Epithelial cell of prostate (primary cell): ENCODE data around the gene DDR1.
"Not testable (repeated sequence)": the region's sequence is repeated elsewhere in the genome, so short reads cannot be mapped to it uniquely, and the experiment has no call there.

Experiments used
- DNase-seq: peaks from one replicate; pipeline ENCODE4 v3.0.0-alpha.2; 2011; ENCODE audit warnings: low read depth, low spot score
- H3K27ac ChIP-seq: fragments of 450-650 bp; 2 replicates; pipeline ENCODE4 v1.5.1; 2017; ENCODE audit warnings: mild to moderate bottlenecking

The DDR1 gene

DNA sequence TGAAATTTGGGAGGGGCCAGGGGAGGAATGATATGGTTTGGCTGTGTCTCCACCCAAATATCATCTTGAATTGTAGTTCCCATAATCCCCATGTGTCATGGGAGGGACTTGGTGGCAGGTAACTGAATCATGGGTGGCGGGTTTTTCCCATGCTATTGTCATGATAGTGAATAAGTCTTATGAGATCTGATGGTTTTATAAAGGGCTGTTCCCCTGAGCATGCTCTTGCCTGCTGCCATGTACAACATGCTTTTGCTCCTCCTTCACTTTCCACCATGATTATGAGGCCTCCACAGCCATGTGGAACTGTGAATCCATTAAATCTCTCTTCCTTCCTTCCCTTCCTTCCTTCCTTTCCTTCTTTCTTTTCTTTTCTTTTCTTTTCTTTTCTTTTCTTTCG is 31.9 kb upstream of the DDR1 start:
- not testable (repeated sequence) for DNase-seq, H3K27ac ChIP-seq

DNA sequence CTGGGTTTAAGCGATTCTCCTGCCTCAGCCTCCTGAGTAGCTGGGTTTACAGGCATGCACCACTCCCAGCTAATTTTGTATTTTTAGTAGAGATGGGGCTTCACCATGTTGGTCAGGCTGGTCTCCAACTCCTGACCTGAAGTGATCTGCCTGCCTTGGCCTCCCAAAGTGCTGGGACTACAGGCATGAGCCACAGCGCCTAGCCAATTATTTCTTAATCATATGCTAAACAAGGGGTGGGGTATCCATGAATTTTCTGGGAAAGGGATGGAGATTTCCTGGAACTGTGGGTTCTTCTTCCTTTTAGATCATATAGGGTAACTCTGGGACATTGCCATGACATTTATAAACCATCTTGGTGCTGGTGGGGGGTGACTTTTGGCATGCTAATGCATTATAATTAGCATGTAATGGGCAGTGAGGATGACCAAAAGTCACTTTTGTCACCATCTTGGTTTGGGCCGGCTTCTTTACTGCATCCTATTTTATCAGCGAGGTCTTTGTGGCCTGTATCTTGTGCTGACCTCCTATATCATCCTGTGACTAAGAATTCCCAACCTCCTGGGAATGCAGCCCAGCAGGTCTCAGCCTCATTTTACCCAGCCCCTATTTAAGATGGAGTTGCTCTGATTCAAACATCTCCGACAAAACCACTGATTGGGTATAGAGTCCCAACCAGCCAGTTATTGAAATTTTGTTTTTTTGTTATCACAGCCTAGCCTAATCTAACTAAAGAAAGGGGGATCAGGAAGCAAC is 29.9 kb upstream of the DDR1 start:
- DNase-seq = no peak
- H3K27ac ChIP-seq = no peak overlapping the region

DNA sequence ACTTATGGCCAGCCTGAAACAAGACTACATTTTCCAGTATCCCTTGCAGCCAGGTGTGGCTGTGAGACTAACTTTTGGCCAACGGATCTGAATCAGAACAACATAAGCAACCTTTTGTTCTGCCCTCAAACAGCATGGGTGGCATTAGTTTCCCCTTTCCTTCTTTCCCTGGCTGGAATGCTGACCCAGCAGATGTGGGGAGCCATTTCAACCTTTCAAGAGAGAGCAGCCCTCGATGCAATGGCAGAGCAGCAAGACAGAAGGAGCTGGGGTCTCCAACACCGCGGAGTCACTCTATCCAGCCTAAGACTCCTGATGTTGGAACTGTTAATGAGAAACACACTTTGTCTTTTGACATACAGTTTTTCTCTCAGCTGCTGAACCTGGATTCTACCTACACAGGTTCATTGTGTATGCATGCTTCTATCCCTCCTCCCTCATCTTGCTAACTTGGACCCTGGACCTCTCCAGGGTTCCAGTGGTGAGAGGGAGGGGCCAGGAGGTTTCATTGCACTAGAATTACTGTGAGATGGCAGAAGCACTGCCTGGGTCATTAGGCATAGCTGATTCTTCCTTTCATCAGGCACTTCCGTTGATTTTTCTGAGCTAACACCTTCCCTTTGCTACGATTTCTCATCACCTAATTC is 28.8 kb upstream of the DDR1 start:
- DNase-seq = no peak
- H3K27ac ChIP-seq = no peak overlapping the region

DNA sequence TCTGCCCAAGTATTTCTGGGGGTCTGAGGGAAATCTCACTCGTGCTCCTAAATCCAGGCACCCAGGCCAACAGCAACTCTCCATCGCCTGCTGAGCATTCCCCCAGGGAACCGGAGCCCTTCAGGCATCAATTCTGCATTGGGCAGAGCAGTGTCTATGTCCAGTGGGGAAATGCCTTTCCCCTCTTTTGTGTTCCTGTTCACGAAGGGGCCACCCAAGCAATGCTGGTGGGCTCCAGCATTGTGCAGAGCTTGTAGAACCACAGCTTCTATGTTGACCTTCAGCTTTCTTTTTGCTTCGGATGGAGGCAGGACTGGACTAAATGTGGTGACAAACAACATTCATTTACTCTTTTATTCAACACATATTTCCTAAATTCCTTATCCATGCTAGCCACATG is 27.2 kb upstream of the DDR1 start:
- DNase-seq = no peak
- no peak overlapping the region for H3K27ac ChIP-seq

DNA sequence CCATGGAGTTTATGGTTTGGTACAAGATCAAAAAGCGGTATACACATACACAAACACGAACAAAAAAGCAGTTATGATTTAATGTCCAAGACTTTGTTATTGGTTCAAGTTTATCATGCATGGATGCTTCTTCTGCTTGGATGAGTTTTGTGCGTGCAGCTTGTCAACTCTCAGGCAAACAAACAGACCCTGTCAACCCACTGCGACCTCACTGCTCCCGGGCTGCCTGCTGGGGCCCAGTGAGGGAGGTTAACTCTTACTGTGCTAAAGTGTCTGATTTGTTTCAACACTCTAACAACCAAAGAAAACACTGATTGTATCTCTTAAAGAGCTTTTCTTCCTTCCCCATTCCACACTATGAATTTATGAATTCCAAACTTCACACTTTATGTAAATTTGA is 26.8 kb upstream of the DDR1 start:
- no peak overlapping the region for H3K27ac ChIP-seq
- DNase-seq = no peak

DNA sequence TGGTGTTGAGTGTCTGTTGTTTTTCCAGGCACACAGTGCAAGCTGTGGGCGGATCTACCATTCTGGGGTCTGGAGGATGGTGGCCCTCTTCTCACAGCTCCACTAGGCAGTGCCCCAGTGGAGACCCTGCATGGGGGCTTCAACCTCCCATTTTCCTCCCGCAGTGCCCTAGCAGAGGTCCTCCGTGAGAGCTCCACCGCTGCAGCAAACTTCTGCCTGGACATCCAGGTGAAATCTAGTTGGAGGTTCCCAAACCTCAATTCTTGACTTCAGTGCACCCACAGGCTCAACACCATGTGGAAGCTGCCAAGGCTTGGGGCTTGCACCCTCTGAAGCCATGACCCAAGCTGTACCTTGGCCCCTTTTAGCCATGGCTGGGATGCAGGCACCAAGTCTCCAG is 24.6 kb upstream of the DDR1 start:
- not testable (repeated sequence) for H3K27ac ChIP-seq, DNase-seq

DNA sequence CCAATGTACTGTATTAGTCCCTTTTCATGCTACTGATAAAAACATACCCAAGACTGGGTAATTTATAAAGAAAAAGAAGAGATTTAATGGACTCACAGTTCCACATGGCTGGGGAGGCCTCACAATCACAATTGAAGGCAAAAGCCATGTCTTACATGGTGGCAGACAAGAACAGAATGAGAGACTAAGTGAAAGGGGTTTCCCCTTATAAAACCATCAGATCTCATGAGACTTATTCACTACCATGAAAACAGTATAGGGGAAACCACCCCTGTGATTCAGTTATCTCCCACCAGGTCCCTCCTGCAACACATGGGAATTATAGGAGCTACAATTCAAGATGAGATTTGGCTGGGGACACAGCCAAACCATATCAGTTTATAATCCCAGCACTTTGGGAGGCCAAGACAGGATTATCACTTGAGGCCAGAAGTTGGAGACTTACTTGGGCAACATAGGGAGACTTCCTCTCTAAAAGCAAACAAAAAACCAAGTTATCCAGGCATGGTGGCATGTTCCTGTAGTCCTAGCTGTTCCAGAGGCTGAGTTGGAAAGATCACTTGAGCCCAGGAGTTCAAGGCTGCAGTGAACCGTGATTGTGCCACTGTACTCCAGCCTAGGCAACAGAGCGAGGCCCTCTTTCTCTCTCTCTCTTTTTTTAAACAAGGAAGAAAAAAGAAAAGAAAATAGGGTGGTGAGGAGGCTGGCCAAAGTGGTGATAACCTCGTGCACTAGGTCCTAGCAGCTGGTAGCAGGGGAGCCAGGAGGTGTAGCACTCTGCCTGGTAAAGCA is 22.9 kb upstream of the DDR1 start:
- DNase-seq = no peak
- no peak overlapping the region for H3K27ac ChIP-seq

DNA sequence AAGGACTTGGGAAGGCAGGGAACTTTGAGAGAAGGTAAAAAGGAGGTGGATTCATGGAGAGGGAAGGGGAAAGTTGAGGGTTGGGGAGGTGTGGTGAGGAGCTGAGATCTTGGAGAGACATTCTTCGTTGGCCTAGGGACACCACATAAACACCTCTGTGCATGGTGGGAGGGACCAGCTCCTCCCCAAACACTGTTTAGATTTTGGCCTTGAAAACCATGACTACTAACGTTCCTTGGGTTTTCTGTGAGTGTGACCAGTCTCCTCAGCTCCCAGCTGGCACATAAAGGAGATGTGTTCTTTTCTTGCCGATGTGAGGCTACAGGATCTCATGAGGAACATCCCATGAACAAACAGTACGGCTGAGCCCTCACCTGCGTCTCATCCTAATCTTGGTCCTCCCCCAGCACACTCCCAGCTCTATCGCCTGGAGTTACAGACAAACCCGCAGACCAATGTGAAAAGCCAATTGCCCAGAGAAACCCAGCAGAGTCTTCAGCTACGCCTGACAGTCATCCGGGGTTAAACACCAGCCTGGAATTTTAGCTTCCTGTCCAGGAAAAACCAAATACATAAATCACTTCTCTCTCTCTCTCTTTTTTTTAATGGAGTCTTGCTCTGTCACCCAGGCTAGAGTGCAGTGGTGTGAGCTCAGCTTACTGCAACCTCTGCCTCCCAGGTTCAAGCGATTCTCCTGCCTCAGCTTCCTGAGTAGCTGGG is 22.0 kb upstream of the DDR1 start:
- no peak for DNase-seq
- H3K27ac ChIP-seq = no peak overlapping the region

DNA sequence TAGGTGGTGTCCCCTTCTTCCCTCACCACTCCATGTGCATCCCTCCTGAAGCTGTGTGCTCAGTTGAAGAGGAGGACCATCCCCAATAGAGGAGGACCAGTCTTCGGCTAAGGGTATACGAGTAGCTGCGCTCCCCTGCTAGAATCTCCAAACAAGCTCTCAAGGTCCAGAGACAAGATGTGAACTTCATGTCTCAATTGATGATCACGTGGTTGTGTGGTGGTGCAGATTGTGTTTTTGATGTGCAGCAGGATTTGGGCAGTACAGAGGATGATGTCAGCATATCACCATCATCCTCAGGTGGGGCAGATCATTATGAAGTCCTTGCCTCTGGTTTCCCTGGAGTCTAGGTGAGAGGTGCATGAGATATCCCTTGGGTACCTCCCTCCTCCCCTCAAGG is 20.0 kb upstream of the DDR1 start:
- DNase-seq = no peak
- H3K27ac ChIP-seq = no peak overlapping the region

DNA sequence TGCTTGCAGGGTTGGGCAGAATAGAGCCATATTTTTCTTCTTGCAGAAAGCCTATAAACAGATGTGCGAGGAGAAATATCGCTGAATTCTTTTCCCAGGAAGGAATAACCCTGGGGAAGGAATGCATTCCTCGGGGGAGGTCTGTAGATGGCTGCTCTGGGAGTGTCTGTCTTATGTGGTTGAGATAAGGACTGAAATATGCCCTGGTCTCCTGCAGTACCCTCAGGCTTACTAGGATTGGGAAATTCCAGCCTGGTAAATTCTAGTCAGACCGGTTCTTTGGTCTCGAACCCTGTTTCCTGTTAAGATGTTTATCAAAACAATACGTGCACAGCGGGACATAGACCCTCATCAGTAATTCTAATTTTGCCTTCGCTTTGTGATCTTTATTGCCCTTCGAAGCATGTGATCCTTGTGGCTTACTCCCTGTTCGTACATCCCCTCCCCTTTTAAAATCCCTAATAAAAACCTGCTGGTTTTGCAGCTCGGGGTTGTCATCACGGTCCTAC is 15.0 kb upstream of the DDR1 start:
- not testable (repeated sequence) for DNase-seq, H3K27ac ChIP-seq

DNA sequence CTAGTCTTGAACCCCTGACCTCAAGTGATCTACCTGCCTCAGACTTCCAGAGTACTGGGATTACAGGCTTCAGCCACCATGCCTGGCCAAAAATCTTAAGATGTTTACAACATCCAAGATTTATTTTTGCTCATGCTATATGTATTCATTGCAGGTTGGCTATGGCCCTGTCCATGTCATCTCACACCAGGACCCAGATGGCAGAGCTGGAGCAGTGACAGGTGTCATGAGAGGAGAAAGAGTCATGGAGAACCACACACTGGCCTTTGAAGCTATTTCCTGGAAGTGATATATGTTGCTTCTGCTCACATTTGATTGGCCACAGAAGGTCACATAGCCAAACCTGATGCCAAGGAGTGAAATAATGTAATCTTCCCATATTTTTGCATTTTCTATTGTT is 13.8 kb upstream of the DDR1 start:
- no peak for DNase-seq
- H3K27ac ChIP-seq = no peak overlapping the region

DNA sequence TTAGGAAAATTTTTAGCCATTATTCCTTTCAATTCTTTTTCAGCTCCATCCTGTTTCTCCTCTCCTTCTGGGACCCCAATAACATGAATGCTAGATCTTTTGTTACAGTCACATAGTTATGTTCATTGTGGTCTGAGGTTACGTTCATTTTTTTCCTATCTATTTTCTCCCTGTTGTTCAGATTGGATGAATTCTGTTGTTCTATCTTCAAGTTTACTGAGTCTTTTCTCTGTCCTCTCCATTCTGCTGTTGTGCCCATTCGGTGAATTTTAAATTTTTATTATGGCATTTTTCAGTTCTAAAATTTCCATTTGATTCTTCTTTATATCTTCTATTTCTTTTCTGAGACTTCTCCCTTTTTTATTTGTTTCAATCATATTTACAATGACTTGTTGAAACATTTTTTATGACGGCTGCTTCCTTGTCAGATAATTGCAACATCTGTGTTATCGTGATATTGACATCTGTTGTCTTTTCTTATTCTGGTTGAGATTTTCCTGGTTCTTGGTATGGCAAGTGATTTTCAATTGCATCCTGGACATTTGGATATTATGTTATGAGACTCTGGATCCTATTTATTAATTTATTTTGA is 12.6 kb upstream of the DDR1 start:
- H3K27ac ChIP-seq = no peak overlapping the region
- no peak for DNase-seq

DNA sequence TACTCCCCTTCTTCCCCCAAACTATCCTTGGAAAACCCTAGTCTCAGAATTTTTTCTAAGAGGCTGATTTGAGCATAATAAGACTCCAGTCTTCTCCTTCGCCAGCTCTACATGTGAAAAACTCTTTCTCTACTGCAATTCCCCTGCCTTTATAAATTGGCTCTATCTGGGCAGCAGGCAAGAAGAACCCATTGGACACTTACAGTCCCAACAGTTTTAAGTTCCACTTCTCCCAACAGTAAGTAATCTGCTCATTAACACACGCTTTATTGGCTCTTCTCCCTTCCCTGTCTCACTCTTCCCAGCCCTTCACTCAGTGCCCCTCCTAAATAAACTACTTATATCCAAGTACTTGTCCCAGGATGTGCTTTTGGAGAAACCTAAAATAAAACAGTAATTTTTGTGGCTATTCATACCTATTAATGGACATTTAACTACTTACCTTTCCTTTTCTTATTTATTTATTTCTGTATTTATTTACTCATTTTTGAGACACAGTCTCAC is 11.1 kb upstream of the DDR1 start:
- DNase-seq = no peak
- no peak overlapping the region for H3K27ac ChIP-seq

DNA sequence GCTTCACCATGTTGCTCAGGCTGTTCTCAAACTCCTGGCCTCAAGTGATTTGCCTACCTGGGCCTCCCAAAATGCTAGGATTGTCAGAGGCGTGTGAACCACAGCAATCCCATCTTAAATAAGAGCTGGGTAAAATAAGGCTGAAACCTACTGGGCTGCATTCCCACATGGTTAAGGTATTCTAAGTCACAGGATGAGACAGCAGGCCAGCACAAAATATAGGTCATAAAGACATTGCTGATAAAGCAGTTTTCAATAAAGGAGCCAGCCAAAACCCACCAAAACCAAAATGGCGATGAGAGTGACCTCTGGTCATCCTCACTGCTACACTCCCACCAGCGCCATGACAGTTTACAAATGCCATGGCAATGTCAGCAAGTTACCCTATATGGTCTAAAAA is 10.5 kb upstream of the DDR1 start:
- H3K27ac ChIP-seq, DNase-seq: not testable (repeated sequence)

DNA sequence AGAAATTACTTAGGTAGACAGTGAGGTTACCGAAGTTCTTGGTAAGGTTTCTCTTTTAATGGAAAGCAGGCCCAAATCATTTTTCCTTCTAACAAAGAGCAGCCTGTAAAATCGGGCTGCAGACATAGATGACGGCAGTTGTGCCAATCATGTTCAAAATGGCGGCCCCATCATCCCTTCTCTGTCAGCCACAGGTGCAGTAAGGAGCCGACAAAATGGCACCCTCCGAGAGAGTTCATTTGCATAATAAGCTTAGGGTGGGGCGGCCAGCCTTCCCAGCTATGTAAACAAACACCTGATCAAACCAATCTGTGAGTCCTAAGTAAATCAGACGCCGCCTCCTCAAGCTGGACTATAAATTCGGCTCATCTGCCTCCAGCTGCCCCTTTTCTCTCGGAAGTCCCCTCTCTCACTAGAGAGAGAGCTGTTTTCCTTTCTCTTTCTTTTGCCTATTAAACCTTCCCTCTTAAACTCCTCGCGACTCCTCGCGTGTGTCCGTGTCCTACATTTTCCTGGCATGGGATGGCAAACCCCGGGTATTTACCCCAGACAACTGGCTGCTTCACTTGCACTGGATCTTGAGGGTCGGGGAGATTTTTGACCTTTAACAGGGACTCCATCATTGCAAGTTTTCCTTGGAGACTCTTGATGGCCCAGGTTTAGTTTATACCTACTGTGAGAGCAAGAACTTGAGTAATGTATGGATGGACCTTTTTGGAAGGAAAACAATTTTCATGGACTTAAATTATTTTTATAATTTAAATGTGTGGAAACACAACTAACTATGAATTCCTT is 8.9 kb upstream of the DDR1 start:
- no peak for DNase-seq
- H3K27ac ChIP-seq = peak overlapping the region; percentile 92

DNA sequence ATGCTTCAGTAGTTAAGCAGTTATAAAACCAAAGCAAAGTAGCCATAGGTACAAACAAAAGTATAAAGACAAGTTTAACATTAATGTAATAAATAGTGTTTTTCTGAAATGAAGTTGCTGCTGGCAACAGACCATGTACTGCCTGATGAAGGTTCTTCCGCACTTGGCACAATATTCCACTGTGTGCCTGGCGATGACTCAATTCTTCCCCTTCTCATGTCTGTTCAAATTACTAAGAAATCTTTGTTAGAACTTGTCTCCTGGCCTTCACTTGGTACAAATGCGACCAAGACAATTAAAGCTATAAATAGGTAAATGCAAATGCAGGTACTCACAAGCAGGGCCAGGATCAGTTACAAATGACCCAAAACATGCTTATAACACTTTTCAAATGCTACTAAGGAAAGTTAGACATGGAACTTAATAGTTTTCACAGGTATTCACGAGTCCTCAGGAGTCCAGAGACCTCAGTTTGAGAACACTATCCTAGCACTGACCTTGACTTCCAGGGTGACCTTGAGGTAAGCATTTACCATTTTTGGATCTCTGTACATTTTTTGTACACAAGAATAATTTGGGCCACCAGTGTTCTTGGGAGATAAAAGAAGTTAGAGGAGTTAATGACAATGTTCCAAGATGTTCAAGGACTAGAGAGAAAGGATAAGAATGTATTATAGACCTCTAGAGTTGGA is 8.1 kb upstream of the DDR1 start:
- peak overlapping the region; percentile 92 for H3K27ac ChIP-seq
- peak; percentile 92 for DNase-seq

DNA sequence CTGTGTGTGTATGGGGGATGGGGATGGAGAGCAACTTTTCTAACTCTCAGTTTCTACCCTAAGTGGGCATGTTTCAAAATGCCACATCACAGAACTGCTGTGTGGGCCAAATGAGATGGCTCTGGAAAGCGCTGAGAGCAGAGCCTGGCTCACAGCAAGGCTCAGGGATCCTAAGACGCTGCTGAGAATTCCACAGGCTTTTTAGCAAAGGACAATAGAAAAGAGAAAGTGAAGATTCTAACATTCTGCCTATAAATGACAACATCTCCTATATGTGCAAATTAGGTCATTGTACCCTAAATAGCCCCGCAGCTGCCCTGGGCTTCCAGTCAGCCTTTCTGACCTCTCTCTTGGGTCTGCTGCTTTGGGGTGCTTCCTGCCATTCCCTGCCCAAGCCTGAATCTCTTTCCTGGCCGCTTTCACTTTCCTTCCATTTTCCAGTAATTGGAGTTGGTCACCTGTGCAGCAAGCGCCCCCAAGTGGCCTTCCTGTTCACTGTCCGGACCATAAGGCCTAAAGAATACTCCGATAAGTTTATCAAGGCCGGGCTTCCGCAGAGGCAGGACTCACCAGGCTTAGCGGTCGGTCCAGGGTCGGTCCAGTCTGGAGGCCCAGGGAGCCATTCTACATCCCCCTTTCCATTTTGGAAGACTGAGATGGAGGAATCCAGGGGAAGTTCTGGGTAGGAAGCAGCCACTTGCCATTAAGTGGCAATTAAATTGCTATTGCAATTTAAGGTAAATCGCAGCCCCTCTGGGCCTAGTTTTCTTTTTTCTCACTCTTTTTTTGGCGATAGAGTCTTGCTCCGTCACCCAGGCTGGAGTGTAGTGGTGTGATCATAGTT is 6.7 kb upstream of the DDR1 start:
- no peak for DNase-seq
- H3K27ac ChIP-seq = peak overlapping the region; percentile 92
